OCI-LY1 (cell line): Measurements from ENCODE around the gene FUT9.

Source experiments
- H2AFZ ChIP-seq: fragments of 200-600 bp; sonication (generic), shearing (Covaris generic); 2 replicates; pipeline ENCODE4 v1.6.0; 2014; ENCODE audit warnings: antibody characterized with exemption, mild to moderate bottlenecking, low read length
- H3F3A ChIP-seq: fragments of 200-600 bp; sonication (generic), shearing (Covaris generic); 2 replicates; pipeline ENCODE4 v1.6.0; 2014; ENCODE audit warnings: mild to moderate bottlenecking, antibody characterized with exemption, low read length, moderate library complexity; ENCODE audit not compliant: insufficient read depth
- H3K27ac ChIP-seq: fragments of 200-600 bp; sonication (generic); 2 replicates; pipeline ENCODE4 v1.5.1; 2014; ENCODE audit warnings: low read length, mixed run types, mild to moderate bottlenecking, low read depth; ENCODE audit not compliant: poor library complexity, severe bottlenecking
- H3K27me3 ChIP-seq: fragments of 200-600 bp; sonication (generic); 2 replicates; pipeline ENCODE4 v1.6.0; 2014; ENCODE audit warnings: antibody characterized with exemption, mild to moderate bottlenecking, low read length, moderate library complexity; ENCODE audit not compliant: insufficient read depth
- H3K36me3 ChIP-seq: fragments of 200-600 bp; sonication (generic); 2 replicates; pipeline ENCODE4 v1.6.1; 2014; ENCODE audit warnings: mild to moderate bottlenecking, antibody characterized with exemption, low read length, moderate library complexity, mixed read lengths; ENCODE audit not compliant: insufficient read depth
- H3K4me1 ChIP-seq: fragments of 200-600 bp; sonication (generic); 2 replicates; pipeline ENCODE4 v1.5.1; 2014; ENCODE audit warnings: mild to moderate bottlenecking, low read length, moderate library complexity; ENCODE audit not compliant: insufficient read depth, severe bottlenecking
- H3K4me2 ChIP-seq: fragments of 200-600 bp; sonication (generic), shearing (Covaris generic); 2 replicates; pipeline ENCODE4 v1.6.1; 2014; ENCODE audit warnings: low read length
- H3K4me3 ChIP-seq: fragments of 200-600 bp; sonication (generic); 2 replicates; pipeline ENCODE4 v1.5.1; 2014; ENCODE audit warnings: low read length, low read depth, mild to moderate bottlenecking, mixed read lengths; ENCODE audit not compliant: poor library complexity, severe bottlenecking
- H3K79me2 ChIP-seq: fragments of 200-600 bp; shearing (Covaris generic); 2 replicates; pipeline ENCODE4 v1.6.1; 2016; ENCODE audit warnings: mixed run types, low read length, mixed read lengths; ENCODE audit not compliant: insufficient read depth
- H3K9ac ChIP-seq: fragments of 200-600 bp; sonication (generic), shearing (Covaris generic); 2 replicates; pipeline ENCODE4 v1.6.1; 2014; ENCODE audit warnings: mild to moderate bottlenecking, low read length, mixed read lengths
- H3K9me2 ChIP-seq: fragments of 200-600 bp; sonication (generic), shearing (Covaris generic); 2 replicates; pipeline ENCODE4 v1.6.1; 2014; ENCODE audit warnings: low read depth, mild to moderate bottlenecking, low read length, mixed read lengths
- H3K9me3 ChIP-seq: fragments of 200-600 bp; shearing (Covaris generic); 2 replicates; pipeline ENCODE4 v1.6.1; 2014; ENCODE audit warnings: low read length, mixed read lengths
- H4K20me1 ChIP-seq: fragments of 200-600 bp; sonication (generic), shearing (Covaris generic); 2 replicates; pipeline ENCODE4 v1.6.0; 2016; ENCODE audit warnings: mild to moderate bottlenecking, low read length; ENCODE audit not compliant: insufficient read depth
- EZH2 ChIP-seq: fragments of 200-600 bp; sonication (generic), shearing (Covaris generic); IDR thresholded peaks from 2 replicates; pipeline ENCODE4 v1.8.0; 2017; ENCODE audit warnings: borderline replicate concordance, mixed run types, mild to moderate bottlenecking, antibody characterized with exemption, low read length, moderate library complexity, mixed read lengths
- TF ChIP-seq, protein P1 (sequence below): fragments of 200-600 bp; sonication (generic), shearing (Covaris generic); IDR thresholded peaks from 2 replicates; pipeline ENCODE4 v1.5.1; 2017; ENCODE audit warnings: mild to moderate bottlenecking, antibody characterized with exemption, low read length, moderate library complexity, mixed read lengths

FUT9 gene

DNA sequence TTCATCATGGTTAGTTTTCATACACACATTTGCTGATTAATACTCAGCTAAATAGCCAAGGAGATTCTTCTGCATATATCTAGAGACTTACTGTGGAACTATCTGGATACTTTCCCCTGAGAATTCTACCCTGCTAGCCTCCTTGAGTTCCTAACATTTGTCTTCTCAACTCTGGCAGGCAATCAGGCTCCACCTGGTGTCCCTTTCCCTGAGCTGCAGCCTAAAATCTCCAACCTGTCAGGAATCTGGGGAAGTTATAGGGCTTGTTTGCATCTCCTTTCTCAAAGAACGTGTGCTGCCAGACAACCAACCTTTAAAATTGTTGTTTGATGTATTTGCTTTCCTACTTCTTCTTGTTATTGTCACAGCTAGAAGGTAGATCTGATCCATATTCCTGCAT, 73.4 kb downstream of the FUT9 start:
- no peaks in the 10 kb centered on the region for H3K4me1 ChIP-seq
- TF ChIP-seq, protein P1, sequence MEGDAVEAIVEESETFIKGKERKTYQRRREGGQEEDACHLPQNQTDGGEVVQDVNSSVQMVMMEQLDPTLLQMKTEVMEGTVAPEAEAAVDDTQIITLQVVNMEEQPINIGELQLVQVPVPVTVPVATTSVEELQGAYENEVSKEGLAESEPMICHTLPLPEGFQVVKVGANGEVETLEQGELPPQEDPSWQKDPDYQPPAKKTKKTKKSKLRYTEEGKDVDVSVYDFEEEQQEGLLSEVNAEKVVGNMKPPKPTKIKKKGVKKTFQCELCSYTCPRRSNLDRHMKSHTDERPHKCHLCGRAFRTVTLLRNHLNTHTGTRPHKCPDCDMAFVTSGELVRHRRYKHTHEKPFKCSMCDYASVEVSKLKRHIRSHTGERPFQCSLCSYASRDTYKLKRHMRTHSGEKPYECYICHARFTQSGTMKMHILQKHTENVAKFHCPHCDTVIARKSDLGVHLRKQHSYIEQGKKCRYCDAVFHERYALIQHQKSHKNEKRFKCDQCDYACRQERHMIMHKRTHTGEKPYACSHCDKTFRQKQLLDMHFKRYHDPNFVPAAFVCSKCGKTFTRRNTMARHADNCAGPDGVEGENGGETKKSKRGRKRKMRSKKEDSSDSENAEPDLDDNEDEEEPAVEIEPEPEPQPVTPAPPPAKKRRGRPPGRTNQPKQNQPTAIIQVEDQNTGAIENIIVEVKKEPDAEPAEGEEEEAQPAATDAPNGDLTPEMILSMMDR: no peak
- no peak for TF ChIP-seq EZH2
- H3K27ac ChIP-seq: no peak overlapping the region
- no peaks in the 10 kb centered on the region for H3K79me2 ChIP-seq
- H3F3A ChIP-seq: no peaks in the 10 kb centered on the region
- H4K20me1 ChIP-seq: no peaks in the 10 kb centered on the region
- no peaks in the 10 kb centered on the region for H3K36me3 ChIP-seq
- H3K9me3 ChIP-seq: no peaks in the 10 kb centered on the region
- H3K27me3 ChIP-seq: no peaks in the 10 kb centered on the region
- H3K9ac ChIP-seq: no peak overlapping the region
- no peaks in the 10 kb centered on the region for H3K9me2 ChIP-seq
- no peak overlapping the region for H3K4me3 ChIP-seq
- no peak overlapping the region for H2AFZ ChIP-seq
- no peak overlapping the region for H3K4me2 ChIP-seq

DNA sequence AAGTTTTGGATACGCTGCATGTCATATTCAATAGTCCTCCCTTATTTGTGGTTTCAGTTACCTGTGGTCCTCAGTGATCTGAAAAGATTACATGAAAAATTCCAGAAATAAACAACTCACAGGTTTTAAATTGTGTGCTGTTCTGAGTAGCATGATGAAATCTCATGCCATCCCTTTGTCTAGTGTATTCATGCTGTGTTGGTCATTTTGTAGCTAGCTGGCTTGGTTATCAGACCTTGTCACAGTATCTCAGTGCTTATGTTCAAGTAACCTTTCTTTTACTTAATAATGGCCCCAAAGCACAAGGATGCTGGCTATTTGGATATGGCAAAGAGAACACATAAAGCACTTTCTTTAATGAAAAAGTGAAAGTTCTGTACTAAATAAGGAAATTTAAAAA, 78.3 kb downstream of the FUT9 start:
- no peaks in the 10 kb centered on the region for H3F3A ChIP-seq
- no peak overlapping the region for H3K9ac ChIP-seq
- H3K79me2 ChIP-seq: no peaks in the 10 kb centered on the region
- TF ChIP-seq, protein P1: no peak
- TF ChIP-seq EZH2: no peak
- no peak overlapping the region for H2AFZ ChIP-seq
- no peak overlapping the region for H3K4me3 ChIP-seq
- H3K27me3 ChIP-seq: no peaks in the 10 kb centered on the region
- no peaks in the 10 kb centered on the region for H3K9me2 ChIP-seq
- no peak overlapping the region for H3K4me2 ChIP-seq
- H3K36me3 ChIP-seq: no peaks in the 10 kb centered on the region
- H3K4me1 ChIP-seq: no peaks in the 10 kb centered on the region
- no peaks in the 10 kb centered on the region for H3K9me3 ChIP-seq
- no peak overlapping the region for H3K27ac ChIP-seq
- H4K20me1 ChIP-seq: no peaks in the 10 kb centered on the region

DNA sequence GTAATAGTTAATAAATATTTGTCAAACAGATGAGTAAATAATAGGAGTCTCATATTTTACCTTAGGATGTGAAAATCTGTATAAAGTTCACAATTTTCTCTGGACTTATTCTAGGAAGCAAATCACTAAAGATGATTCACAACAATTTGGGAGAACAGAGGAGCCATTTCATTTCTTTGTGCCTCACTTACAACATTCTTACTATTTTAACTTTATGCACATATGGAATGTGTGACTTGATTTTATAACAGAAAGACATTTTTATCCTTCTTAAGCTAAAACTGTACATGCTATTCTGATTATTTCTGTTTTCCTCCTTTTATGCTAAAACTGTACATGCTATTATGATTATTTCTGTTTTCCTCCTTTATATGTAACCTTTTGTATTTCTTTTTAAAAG, 83.3 kb downstream of the FUT9 start:
- TF ChIP-seq EZH2: no peak
- TF ChIP-seq, protein P1: no peak
- no peaks in the 10 kb centered on the region for H4K20me1 ChIP-seq
- no peaks in the 10 kb centered on the region for H3K36me3 ChIP-seq
- H3F3A ChIP-seq: no peaks in the 10 kb centered on the region
- no peaks in the 10 kb centered on the region for H3K4me1 ChIP-seq
- no peaks in the 10 kb centered on the region for H3K9me2 ChIP-seq
- H3K4me3 ChIP-seq: no peak overlapping the region
- no peak overlapping the region for H2AFZ ChIP-seq
- H3K27me3 ChIP-seq: no peaks in the 10 kb centered on the region
- H3K9ac ChIP-seq: no peak overlapping the region
- no peaks in the 10 kb centered on the region for H3K9me3 ChIP-seq
- no peak overlapping the region for H3K27ac ChIP-seq
- no peaks in the 10 kb centered on the region for H3K79me2 ChIP-seq
- no peak overlapping the region for H3K4me2 ChIP-seq
